Lower leg skin (tissue), 3 donors: ENCODE results near the gene PARL.
A peak's percentile ranks its signal among the peaks of the same experiment; 100 is the strongest.

Experiments used
- POLR2A ChIP-seq, 2 donors: fragments of 450-650 bp; IDR thresholded peaks; one replicate each; pipeline ENCODE4 v1.6.1; 2016 to 2017; ENCODE audit warnings: antibody characterized with exemption in 2 of 2, mild to moderate bottlenecking in 1 of 2, moderate library complexity in 1 of 2
- TF ChIP-seq, protein P1 (sequence below), 3 donors: fragments of 450-650 bp; IDR thresholded peaks; one replicate each; pipeline ENCODE4 v1.5.1; 2016; ENCODE audit warnings: antibody characterized with exemption in 3 of 3, mild to moderate bottlenecking in 3 of 3, moderate library complexity in 2 of 3

DNA sequence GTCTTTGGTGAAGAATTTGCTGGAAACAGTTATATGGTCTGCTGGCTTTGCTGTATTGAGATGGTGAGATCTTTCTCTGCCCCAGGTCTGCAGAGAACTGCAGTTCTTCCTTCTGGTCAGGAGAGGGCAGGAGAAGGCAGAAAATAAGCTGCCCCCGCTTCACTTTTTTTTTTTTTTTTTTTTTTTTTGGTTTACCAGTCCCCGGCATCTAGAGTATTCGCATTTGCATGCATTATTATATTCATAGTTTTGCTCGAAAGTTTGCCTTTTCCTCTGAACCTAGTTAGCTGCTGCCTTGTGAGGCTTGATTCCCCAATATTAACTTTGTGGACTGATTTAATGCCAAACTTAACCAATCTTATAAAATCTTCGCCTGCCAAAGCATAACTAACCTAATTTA lies 10.6 kb upstream of the PARL start:
- TF ChIP-seq, protein P1, sequence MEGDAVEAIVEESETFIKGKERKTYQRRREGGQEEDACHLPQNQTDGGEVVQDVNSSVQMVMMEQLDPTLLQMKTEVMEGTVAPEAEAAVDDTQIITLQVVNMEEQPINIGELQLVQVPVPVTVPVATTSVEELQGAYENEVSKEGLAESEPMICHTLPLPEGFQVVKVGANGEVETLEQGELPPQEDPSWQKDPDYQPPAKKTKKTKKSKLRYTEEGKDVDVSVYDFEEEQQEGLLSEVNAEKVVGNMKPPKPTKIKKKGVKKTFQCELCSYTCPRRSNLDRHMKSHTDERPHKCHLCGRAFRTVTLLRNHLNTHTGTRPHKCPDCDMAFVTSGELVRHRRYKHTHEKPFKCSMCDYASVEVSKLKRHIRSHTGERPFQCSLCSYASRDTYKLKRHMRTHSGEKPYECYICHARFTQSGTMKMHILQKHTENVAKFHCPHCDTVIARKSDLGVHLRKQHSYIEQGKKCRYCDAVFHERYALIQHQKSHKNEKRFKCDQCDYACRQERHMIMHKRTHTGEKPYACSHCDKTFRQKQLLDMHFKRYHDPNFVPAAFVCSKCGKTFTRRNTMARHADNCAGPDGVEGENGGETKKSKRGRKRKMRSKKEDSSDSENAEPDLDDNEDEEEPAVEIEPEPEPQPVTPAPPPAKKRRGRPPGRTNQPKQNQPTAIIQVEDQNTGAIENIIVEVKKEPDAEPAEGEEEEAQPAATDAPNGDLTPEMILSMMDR (IDR thresholded peaks at IDR 0.05): peak in 1 of 3 donors; percentile 52
- no peak for TF ChIP-seq POLR2A (IDR thresholded peaks at IDR 0.05)
